GM21367 (cell line): Measurements from ENCODE around the gene UBE3C.
"Not testable (repeated sequence)": the region's sequence is repeated elsewhere in the genome, so short reads cannot be mapped to it uniquely, and the experiment has no call there.

Experiments used
- ATAC-seq: cut with Tn5 transposase; IDR thresholded peaks from one replicate; pipeline ENCODE4 v1.9.1; 2021; ENCODE audit not compliant: unreplicated experiment

The UBE3C gene

DNA sequence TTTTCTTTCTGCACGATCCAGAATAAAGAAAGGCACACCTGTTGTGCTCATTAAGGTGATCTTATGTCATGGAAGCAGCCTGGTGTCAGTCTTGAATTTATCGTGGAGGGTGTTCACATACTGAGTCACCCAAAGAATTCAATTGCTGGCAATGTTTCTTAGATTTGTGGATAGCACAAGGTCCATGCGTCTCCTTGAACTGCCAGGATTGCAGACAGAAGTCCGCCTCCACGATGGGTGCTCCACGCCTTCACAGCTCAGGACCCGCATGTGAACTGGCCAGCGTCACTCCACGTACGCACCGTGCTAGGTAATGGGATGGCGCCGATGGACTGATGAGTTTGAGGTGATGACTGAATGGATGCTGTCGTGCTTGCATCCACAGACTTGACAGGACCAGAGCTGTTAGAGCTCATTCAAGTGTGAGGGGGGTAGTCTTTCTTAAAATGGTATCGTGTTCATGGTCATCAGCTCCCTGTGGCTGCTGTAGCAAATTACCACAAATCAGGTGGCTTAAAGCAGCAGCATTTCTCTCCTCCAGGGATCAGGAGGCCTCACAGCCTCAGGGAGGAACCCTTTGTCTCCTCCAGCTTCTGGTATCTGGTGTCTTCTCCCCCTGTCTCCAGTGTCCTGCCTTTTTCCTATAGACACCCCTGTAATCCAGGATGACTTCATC lies 132.7 kb downstream of the UBE3C start:
- no peak for ATAC-seq

DNA sequence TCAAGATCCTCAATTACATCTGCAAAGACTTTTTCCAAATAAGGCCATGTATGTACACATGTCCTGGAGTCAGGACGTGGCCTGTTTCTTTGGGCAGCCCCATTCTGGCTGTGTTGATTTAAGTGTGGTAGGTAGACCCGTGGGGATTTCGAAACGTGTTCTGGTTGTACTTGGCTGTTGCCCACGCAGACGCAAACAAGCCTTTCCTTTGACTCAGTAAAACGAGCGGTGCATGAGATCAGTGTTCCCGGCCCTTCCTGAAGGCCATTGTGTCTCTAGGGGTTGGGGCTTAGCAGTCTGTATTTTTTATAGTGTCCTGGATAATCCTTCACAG lies 133.2 kb downstream of the UBE3C start:
- no peak for ATAC-seq

DNA sequence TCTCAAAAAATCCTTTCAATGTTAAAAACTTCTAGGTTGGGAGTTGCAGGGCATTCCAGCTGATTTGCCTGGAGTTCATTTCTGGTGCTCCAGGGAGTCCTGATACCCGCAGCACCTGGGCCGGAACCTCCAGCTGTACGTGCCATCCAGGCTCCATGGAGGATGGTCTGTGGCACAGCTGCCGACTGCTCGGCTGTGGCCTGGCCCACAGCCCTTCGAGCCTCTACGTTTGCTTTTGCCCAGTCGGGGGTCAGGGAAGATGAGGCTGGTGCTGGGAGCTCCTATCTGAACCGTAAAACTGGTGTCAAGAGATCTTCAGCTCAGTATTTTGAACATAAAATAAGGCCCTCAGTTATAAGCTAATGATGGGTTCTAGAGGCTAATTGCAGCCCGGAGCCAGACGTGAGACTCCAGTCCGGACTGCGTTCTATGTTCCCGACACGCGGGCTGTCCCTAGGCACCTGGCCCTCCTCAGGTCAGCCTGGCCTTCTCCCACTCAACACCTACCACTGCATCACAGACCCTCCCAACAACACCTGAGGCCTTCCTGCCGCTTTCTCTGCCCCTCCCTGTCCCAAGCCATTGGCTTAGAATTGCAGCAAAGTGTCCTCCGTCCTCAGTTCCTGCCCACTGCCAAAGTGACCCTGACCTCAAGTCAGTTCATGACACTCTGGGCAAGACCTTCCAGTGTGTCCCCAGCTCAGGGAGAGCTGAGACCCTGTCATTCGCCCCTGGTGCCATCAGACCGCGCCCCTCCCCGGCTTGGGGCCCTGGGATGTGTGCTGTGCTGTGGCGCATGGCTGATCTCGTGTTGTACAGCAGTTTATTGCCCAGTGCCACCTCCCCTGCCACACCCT lies 133.9 kb downstream of the UBE3C start:
- ATAC-seq: no peak

DNA sequence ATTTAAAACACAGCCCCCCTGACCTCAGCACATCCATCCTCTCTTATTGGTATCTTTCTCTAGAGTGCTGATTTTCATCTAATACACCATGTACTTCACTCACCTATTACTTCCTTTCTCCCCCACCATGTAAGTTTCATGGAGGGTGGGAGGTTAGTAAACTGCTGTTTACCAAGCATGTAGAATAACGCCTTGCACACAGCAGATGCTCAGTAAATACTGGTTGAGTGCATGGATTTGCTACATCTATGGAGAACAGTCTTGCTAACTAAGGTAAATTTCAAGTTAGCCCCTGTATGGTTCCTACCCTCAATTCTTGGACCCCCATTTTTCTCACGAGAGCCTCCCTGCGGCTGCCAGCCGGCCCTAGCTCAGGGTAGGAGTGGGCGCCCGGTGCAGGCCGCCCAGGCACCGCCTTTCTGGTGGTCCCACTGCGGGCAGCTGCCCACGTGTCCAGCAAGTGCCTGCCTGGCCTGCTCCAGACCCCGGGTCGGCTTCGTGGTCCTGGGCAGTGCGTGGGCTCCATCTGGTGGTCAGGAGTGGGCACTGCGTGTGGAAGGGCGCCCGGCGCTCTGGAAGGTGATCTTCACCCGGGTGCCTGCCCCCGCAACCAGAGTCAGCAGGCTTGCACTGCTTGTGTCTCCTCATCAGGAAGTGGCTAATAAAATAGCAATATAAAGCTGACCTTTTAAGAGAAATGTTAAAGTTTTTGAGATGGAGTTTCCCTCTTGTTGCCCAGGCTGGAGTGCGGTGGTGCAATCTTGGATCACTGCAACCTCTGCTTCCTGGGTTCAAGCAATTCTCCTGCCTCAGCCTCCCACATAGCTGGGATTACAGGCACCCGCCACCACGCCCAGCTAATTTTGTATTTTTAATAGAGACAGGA lies 134.7 kb downstream of the UBE3C start:
- ATAC-seq: peak; percentile 68

DNA sequence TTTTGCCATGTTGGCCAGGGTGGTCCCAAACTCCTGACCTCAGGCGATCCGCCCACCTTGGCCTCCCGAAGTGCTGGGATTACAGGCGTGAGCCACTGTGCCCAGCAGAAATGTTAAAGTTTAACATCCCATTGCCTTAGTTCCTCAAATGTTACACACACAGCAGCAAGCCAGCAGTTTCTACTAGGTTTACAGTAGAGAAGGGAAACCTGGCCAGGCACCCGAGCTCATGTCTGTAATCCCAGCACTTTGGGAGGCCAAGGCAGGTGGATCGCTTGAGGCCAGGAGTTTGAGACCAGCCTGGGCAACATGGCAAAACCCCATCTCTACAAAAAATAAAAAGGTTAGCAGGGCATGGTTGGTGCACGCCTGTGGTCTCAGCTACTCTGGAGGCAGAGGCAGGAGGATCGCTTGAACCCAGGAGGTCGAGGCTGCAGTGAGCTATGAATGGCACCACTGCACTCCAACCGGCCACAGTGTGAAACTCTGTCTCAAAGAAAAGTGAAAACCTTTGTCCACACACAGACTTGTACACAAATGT lies 135.4 kb downstream of the UBE3C start:
- ATAC-seq: not testable (repeated sequence)

DNA sequence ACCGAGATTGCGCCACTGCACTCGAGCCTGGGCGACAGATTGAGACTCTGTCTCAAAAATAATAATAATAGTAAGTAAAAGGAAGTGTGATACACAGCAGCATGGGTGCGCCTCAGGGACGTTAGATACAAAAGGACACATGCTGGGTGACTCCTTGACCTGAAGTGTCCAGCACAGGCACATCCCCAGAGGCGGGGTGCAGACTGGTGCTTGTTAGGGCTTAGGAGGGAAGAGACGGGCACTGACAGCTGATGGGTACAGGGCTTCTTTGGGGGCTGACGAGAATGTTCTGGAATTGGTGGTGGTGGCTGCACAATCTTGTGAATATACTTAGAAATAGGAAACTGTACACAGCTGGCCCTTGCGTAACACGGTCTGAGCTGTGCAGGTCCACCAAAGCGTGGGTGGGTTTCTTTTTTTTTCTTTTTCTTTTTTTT lies 136.3 kb downstream of the UBE3C start:
- ATAC-seq: no peak

DNA sequence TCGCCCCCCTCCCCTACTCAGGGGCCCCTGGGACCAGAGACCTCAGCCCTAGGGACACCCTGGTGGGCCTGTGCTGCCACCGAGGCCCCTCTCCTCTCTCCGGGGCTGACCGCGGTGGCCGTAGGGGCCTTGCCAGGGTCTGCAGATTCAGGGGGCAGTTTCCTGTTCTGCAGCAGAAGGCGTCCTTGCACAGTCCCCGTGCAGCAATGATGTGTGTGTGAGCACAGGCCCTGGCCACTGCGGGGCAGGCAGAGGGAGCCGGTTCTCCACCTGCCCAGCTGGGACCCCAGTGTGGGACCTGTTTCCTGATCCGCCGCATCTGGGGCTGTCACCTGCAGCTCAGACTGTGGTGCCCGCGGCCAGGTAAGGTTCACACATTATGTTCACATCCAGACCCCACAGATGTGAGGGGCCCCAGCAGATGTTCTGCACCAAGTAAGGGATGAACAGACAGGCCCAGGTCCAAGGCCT lies 137.4 kb downstream of the UBE3C start:
- no peak for ATAC-seq

DNA sequence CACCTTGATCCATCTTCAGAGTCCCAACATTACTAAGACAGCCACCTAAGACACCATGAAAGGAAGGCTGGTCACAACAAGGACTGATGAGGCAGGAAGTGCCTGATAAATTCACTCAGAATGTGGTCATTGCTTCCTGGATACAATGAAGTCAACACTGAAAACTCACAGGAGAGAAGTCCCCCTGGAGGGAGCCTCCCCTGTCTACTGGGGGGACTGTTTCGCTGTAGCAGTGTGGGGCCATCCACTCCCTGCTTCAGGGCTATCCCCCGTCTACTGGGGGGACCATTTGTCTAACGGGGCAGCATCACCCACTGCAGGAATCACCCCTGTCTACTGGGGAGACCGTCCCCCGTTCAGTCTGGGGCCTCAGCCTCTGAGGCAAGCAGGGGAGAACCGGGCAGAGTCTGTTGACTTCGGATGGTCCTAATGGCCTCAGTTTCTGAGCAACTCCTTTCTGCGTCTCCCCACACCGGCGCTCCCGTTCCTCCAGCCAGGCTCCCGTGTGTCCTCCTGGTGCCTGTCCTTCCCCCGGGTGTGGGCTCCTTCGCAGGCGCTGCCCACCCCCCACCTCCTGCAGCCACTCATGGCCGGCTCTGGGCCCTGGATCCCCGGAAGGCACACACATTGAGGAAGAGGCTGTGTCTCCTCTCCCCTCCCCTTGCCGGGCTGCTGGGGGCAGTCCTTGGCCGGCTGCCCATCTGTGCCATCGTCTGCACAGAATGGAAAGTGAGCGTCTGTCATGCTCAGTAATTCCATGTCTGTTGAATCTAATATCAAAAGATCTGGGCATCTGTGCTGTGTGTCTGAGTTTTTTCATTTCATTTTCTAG lies 138.2 kb downstream of the UBE3C start:
- no peak for ATAC-seq

DNA sequence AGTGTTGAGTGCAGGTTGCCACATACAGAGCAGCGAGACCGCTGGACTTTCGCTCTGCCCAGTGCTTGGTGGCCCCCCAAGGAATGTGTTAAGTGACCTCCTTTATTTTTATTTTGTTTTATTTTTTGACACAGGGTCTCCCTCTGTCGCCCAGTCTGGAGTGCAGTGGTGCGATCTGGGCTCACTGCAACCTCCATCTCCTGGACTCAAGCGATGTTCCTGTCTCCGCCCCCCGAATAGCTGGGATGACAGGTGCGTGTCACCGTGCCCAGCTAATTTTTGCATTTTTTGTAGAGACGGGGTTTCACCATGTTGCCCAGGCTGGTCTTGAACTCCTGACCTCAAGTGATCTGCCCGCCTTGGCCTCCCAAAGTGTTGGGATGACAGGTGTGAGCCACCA lies 138.8 kb downstream of the UBE3C start:
- ATAC-seq: not testable (repeated sequence)

DNA sequence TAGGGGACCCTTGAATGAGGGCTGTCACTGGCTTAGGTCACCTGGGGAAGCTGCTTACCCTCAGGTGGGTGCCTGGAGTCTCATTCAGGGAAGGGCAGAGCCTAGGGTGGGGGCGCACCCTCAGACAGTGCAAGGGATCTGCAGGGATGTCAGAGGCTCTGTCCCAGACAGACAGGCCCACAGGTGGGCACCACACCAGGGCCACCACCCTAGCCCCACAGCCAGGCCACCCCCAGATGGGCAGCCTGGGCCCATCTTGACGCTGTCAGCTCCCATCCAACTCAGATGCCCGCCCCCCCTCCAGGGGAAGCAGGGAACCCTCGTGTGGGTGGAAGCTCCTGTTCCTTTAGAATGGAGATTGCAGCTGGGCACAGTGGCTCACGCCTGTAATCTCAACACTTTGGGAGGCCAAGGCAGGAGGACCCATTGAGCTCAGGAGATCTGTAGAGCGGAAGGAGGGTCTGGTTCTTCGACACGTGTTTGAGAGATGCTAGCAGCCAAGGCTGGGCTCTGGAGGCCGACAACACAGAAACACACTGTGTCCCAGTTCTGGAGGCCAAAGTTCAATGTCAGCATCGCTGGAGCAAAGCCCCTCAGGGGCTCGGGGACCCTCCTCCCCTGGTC lies 139.6 kb downstream of the UBE3C start:
- no peak for ATAC-seq

DNA sequence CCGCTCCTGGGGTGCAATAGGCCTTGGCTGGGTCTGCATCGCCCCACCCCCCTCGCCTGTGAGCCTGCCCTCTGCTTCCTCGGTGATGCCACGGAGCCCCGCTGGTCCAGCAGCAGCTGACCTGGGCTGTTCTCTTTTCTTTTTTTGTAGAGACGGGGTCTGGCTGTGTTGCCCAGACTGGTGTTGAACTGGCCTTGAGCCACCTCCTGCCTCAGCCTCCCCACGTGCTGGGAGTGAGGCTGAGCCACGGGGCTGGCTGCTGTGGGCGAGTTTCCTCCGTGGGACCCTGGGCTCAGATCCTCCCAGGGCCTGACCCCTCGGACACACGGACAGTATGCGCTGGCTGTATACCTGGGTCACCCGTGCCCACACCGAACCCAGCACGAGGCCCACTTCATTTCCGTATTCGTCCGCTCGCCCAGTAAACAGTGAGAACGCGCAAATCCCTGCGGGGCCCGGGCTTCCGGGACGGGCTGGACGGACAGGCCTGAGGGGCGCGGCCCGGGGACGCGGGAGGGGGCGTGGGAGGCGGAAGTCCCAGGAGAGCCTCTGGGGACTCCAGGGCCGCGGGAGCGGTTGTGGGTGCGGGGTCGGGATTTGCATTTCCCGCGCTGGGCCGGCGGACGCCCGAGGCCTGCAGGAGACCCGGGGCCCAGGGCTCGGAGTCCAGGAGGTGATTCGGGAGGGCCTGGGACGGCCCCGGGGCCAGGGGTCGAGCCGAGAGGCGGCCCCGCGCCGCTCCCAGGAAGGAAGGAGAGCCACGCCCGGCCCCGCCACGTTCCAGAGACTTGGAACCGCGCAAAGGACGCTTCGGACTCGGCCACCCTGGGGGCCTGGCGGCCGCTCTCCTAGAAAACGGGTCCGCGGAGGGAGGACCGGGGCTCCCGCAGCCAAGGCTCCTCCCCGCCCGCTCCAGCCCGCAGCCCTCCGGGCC lies 140.3 kb downstream of the UBE3C start:
- ATAC-seq: no peak

DNA sequence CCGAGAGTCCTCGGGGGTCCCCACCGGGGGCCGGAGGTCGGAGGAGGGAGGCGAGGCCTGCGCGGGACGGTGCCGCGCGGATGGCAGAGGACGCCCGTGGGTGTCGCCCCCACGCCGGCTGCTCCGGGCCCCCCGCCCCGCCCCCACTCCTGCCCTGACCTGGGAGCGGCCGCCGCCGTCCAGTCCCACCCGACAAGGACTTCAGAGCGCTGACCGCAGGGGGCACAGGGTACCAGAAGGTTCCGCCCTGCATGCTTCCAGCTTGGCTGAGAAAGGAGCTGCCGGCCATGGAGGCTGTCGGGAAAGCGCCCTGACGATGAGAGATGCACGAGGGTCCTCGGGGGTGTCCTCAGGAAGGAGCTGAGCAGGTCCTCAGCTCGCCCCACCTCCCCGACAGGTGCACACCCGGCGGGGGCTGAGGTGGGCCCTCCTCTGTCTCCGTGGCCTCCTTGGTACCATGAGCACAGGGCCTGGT lies 141.1 kb downstream of the UBE3C start:
- no peak for ATAC-seq

DNA sequence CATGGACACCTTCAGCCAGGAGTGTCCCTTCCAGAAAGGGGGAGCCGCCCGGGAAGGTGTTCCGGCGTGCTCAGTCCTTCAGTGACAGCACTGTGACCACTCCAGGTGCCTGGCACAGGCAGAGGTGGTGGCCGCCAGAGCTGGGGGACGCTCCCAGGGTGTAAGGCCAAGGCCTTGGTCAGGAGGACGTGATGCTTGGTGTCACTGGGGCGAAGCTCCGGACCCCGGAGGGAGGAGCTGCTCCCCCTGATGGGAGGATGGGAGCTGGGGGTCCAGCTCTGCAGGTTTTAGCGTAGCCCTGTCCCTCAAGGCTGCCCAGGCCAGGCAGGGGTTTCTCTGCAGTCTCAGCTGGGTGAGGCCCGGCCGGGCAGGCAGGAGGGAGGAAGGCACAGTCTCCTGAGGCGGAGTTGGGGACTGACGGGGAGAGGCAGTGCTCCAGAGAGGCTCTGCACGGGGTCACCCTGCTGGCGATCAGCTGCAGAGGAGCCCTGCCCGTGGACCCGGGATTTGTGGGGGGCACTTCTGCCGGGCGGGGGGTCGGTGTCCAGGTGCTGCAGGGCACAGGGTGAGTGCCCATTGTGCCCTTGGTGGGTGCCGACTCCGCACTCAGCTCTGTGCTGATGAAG lies 141.6 kb downstream of the UBE3C start:
- ATAC-seq: no peak

DNA sequence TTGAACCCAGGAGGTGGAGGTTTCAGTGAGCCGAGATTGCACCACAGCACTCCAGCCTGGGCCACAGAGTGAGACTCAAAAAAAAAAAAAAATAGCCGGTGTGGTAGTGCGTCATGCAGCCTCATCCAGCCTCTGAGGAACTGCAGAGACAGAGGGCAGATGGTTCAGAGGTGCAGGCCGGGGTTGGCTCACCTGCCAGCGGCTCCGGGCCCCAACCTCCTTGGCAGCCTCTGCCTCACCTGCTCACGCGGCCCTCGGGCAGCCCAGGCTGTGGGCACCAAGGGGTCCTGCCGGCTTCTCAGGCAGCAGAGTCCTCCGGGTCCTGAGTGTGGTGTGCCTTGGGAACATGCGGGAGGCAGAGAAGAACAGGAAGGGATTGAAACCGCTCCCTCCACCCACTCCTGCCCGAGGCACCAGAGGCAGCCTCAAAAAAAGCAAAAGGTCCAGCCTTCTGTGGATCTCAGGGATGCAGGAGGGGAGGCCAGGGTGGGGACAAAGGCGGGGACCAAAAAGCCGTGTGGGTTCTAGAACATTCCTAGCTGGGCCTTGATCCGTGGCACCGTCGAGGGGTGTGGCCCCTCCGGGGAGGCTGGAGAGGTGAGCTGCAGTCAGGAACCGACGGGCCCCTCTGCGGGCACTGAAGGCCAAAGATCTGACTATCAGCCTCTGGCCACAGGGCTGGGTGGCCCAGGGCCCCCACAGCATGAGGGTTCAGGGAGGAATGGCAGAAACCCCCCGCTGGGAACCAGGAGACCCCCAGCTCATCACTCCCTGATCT lies 142.7 kb downstream of the UBE3C start:
- no peak for ATAC-seq

DNA sequence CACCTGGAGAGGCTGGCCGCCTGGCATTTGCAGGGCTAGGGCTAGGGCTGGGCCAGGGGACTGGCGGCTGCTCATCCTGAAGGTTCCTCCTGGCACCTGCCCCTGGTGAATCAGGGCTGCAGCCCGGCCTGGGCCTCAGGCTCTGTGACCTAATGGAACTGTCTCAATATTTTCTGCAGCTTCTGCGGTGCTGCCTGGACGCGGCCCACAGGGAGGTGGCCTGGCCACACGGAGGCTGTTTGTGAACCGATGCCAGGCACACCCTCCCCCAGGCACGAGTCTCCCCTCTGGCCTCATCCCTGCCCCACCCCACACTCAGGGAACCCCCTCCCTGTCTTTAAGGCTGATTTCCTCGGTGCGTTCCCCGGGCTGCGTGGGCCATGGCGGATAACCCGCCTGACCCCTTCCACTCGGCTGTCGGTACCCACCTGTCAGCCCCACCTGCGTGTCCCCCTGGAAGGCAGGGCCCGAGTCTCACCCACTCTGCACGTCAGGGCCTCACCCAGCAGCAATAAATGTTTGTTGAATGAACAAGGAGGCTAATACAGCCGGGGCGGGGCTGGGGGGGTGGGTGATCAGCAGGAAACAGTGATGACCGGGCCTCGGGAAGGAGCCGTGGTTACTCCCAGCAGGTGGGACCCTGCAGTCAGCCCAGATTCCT lies 143.5 kb downstream of the UBE3C start:
- no peak for ATAC-seq

DNA sequence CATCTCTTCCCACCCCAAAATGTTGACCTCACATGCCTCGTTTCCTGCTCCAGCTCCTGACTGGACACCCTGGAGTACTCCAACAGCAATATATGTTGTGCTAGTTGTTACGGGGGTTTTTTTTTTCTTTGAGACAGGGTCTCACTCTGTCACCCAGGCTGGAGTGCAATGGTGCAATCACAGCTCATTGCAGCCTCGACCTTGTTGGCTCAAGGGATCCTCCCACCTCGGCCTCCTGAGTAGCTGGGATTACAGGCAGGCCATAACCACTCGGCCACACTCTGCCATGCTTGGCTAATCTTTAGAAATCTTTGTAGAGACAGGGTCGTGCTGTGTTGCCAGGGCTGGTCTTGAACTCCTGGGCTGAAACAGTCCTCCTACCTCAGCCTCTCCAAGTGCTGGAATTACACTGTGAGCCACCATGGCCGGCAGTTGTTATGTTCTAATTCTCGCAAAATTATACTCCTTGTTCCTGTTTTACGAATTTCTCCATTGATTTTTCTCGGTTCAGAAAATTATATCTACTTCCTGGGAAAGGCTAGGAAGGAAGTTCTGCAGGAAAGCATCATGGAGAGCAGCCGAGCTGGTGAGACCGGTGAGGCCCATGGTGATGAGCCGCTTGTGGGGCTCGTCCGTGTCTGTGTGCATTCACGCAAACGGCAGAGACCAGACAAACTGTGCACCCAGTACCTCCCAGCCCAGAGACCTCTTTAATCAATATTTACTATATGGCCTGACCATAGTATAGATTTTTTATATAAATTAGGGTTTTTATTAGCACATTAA lies 145.7 kb downstream of the UBE3C start:
- ATAC-seq: no peak
